Measurements from ENCODE around the gene CASP3.

Gene CASP3

DNA sequence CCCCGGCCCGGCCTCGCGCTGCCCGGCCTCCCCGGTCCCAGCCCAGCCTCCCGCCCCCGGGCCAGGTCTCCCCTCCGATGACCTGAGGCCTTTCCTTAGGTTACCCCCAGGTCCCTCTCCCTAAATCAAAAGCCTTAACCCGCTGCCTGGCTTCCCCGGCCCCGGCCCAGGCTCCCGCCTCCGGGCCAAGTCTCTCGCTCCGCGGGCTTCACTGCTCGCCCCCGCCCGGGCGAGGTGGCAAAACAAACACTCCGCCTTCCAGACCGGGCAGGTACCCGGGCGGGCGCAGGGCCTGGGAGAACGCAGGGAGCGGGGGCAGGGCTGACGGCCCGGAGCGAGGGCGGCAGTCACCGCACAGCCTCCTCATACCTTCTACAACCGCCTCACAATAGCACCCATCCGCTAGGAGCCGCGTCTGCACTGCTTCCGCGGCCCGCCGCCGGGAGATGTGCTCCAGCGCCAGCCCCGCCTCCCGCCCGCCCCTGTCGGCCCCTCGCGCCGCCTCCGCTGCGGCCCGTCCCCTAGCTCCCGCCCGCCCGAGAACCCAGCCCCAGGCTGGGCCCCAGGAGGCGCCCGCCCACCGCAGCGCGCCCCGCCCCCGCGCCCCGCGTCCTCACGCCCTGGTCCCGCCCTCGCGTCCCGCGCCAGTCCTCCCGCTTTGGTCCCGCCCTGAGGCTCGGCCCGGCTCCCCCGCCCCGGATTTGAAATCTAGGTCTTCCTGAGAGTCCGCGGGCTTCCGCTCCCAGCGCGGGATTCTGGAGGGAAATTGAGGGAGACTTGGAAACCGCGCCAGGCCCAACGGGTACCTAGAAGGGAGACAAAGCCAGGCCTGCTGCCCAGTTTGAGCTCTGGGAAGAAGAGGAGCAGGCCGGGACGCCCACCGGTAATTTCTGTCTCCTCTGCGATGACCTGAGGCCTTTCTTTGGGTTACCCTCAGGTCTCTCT, at the start of gene CASP3, which contains the start of gene PRIMPOL:
Gene CASP3 (minus strand): TSS at position 422 of the 945 bp plus-strand sequence. CDS start 10,994 bp downstream, outside the sequence.
Gene PRIMPOL (plus strand): TSS at position 713 of the 945 bp plus-strand sequence. CDS start 7,403 bp downstream, outside the sequence.
- peak; percentile 65 for DNase-seq (ENCODE audit: low read depth)

- DNase-seq (ENCODE audit: low read depth) = no peak
Measured at GRCh38 chr4:184697956-184698355, 48.7 kb upstream of the CASP3 start.

- DNase-seq (ENCODE audit: low read depth) = no peak
Measured at GRCh38 chr4:184695178-184695896, 46.1 kb upstream of the CASP3 start.

DNA sequence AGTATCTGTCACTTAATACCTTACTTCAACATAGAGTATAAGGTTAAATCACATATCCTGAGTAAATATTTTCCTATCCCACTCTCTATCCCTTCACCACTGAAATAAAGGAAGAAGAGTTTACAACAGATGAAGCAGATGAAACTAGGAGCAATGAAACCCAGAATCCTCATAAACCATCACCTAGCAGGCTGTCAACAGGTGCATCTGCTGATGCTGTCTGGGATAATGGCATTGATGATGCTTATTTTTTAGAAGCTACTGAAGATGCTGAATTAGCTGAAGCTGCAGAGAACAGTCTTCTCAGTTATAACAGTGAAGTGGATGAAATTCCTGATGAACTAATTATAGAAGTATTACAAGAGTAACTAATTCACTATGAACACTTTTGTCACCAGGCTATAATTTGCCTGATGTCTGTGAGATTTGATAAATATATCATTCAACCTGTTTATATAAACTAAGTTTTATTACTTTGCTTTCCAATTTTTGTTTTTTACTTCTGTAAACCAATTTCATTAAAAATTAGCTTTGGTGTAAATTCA, 45.2 kb upstream of the CASP3 start:
- DNase-seq (ENCODE audit: low read depth) = no peak

DNA sequence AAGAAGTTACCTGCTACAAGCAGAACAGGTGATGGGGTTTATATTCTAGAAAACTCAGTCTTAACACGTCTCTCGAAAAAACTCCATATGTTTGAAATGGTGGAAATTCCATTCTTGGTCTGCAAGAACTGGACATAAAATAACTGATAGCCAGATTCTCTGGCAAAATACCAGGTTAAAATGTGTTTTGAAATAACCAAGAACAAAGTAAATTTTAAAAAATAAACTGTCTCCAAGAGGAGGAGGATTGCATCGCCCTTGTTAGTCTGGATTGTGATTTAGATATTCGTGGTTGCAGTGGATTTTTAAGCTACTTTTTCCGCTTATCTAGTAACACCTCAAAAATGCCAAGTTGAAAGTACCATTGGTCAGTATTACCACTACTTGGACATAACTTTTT, 43.8 kb upstream of the CASP3 start:
- DNase-seq (ENCODE audit: low read depth) = no peak

DNA sequence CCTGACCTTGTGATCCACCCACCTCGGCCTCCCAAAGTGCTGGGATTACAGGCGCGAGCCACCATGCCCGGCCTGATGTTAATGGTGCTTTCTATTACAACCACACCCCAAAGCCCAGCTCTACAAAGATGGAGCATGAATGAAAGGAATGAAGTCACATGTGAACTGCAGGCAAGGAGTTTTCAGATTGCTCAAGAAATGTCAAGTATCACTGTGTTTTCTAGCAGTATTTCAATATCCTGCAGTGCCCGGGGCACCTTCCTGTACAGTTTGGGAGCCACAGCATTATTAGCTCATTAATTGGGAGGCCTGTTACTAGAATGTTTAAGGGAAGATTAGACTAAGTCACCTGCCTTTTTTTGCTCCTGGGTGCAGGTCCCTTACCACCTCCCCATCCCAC, 40.4 kb upstream of the CASP3 start:
- DNase-seq (ENCODE audit: low read depth) = no peak

GRCh38 chr4:184688447-184688846, 39.2 kb upstream of the CASP3 start:
- peak; percentile 36 for DNase-seq (ENCODE audit: low read depth)

GRCh38 chr4:184688005-184688404, 38.8 kb upstream of the CASP3 start:
- no peak for DNase-seq (ENCODE audit: low read depth)

- no peak for DNase-seq (ENCODE audit: low read depth)
Measured at GRCh38 chr4:184684491-184685189, 35.4 kb upstream of the CASP3 start.

- no peak for DNase-seq (ENCODE audit: low read depth)
Measured at GRCh38 chr4:184681916-184682315, 32.7 kb upstream of the CASP3 start.

DNA sequence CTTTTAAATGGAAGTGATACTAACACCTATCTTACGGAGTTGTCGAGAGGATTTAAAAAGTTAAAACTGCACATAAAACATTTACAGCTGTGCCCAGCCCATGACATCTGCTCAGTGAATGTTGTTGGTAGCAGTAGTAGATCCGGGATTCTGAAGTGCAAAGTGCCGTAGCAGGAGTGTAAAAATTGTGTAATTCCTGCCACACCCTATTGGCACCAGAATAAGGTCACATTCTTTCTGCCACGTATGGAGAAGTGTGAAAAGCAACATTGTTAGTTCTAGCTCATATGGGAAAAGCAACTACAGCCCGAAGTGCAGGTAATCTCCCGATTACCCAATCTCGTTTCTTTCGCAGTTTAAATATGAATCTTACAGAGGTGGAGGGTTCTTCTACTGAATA, 31.5 kb upstream of the CASP3 start:
- DNase-seq (ENCODE audit: low read depth) = no peak

GRCh38 chr4:184675821-184676492, 26.7 kb upstream of the CASP3 start:
- DNase-seq (ENCODE audit: low read depth) = no peak

DNA sequence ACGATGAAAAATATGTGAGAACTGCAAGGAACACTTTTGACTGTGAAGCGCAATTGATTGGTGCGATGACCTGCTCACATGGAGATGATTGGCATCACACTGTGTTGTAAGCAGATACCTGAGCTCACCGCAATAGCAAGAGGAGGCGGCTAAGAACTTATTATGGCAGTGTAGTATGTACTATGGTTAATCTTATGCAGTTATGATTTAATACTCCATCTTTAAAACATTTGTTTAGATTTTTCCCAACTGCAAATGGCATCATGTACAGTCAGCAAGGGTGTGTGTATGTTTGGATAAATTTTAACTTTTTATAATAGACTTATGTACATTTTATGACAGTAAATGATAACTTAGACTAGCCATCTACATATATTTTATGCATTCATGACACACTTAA, 25.8 kb upstream of the CASP3 start:
- no peak for DNase-seq (ENCODE audit: low read depth)

GRCh38 chr4:184674011-184674410, 24.8 kb upstream of the CASP3 start:
- DNase-seq (ENCODE audit: low read depth) = no peak

DNA sequence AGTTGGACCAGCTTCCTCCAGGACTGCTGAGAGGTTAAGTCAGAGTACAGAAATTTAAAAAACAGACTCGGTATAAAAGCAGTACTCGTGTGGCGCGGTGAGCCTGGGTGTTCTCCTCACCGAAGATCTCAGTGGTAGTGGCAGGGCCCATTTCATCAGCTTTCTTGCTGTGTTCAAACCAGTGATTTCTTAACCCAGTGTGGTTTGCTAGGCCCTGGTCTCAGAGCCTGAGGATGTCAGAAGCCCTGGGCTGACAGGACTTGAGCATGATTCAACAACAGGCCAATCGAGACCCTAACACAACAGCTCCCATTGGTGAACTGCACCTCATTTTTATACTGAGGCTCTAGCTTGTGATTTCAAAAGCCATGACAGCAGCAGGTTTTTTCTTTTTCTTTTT, 23.5 kb upstream of the CASP3 start:
- no peak for DNase-seq (ENCODE audit: low read depth)

- DNase-seq (ENCODE audit: low read depth) = no peak
Measured at GRCh38 chr4:184671101-184671500, 21.9 kb upstream of the CASP3 start.

DNA sequence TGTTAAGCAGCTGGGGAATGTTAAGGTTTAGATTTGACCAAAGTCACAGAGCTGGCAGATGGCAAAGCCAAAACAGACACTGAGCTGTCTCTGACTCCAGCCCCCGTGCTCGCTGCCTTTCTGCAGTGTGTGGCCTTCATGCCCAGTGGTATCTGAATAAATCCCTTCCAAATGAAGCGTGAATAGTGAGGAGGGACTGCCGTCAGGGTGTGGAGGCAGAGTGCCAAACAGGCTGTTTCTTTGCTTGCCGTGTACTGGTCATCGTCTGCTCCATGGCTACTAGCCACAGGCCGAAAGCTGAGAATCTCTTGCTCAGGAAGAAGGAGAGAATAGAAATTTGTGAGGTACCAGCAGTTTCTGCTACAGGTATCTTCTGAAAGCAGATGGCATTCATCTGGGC, 20.0 kb upstream of the CASP3 start:
- DNase-seq (ENCODE audit: low read depth) = no peak

GRCh38 chr4:184668511-184669114, 19.4 kb upstream of the CASP3 start:
- DNase-seq (ENCODE audit: low read depth) = no peak

- DNase-seq (ENCODE audit: low read depth) = no peak
Measured at GRCh38 chr4:184668096-184668495, 18.8 kb upstream of the CASP3 start.

DNA sequence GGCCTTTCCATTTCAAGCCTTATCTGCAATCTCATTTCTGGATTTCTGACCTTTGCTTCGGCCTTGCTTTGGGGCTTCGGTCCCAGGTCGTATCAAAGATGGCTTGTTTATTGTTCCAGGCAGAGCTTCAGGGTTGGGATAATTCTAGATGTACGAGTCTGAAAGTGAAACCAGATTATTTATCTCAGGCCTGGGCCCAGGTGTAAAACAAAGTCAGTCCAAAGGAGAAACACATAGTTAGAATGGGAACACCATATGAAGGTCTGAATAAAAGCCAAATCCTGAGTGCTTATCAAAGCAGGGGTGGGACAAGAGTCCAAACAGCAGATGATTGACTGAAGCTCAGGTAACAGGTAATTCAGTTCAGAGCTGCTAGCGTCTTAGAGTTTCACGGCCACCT, 17.4 kb upstream of the CASP3 start:
- no peak for DNase-seq (ENCODE audit: low read depth)

All from HS-27A (cell line).